ENCODE measurements around the gene MSANTD1. TPM values are rescaled to one million over a fixed set of nuclear protein-coding genes. Genes with fewer than 3 reads are reported as not detected.

The MSANTD1 gene
- total and polyA plus RNA-seq, 2 donors (not counting 3 experiments of a cell fraction or from before 2014, with no cell fraction given): 0.14 to 1.2 TPM

DNA sequence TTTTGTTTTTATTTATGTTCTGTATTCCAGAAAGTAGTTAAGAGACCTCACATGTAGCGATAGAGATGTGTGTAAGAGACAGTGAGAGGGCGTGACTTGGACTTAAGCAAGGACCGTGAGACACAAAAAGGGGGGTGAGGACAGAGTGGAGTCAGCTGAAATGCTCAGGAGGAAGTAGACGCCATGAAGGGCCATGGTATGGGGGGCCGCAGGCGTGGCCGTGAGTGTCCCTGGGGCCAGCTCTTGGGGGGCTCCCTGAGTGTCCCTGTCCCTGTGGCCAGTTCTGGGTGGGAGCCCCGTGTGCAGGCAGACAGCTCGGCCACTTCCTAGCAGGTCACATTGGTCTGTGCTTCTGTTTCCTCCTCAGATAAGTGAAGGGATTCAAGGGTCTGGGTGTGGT, 23.0 kb upstream of the MSANTD1 start:
- ChIA-PET CTCF (interaction anchor here (1.2 to 1.6 kb wide), 2 partner anchors 119 to 255 kb away, joined by 3 to 4 read pairs; no protein-coding TSS in a partner anchor), POLR2A (no interaction called here)
- no peak for DNase-seq (ENCODE audit: low read depth, low spot score)
- H3K36me3 ChIP-seq (ENCODE audit: control insufficient read depth in 2 of 2, extremely low read depth in 1 of 2, insufficient read depth in 2 of 2, low read length in 2 of 2): peaks cover 6 to 60% of the 10 kb centered on the region in 2 experiments
- no peaks in the 10 kb centered on the region for H4K20me1 ChIP-seq (replicated peaks; ENCODE audit: control insufficient read depth, extremely low read depth, insufficient read depth, low read length)
- no peaks in the 10 kb centered on the region for H3K27me3 ChIP-seq (ENCODE audit: control insufficient read depth in 2 of 2, insufficient read depth in 2 of 2, low read length in 2 of 2)
- intact Hi-C loops (cut with micrococcal nuclease) (no loop called here), dilution Hi-C loops (cut with MboI; ENCODE audit: extremely low pct_ligation_motif_present, low sequenced_read_pairs) (no loop called here)
- FAIRE-seq: no peak
- no peaks in the 10 kb centered on the region for H3K79me2 ChIP-seq (ENCODE audit: control insufficient read depth, insufficient read depth, low read length)
- no peak overlapping the region for H2AFZ ChIP-seq (ENCODE audit: low read depth, low read length)
- H3K27ac ChIP-seq (ENCODE audit: insufficient read depth, low read depth, low read length): no peak overlapping the region
- no peaks in the 10 kb centered on the region for H3K9me1 ChIP-seq (replicated peaks; ENCODE audit: control insufficient read depth, extremely low read depth, insufficient read depth, low read length)
- no peak overlapping the region for H3K4me2 ChIP-seq (ENCODE audit: insufficient read depth, low read length)
- no peaks in the 10 kb centered on the region for H3K4me1 ChIP-seq (ENCODE audit: control insufficient read depth, extremely low read depth, insufficient read depth, low read length)
- BruUV-seq (replicated peaks): no TSS peak
- H3K9me3 ChIP-seq (replicated peaks; ENCODE audit: control insufficient read depth, insufficient read depth, low read length): no peaks in the 10 kb centered on the region
- H3K9ac ChIP-seq (replicated peaks; ENCODE audit: extremely low read depth, insufficient read depth, low read length): no peak overlapping the region
- TF ChIP-seq, protein P1, sequence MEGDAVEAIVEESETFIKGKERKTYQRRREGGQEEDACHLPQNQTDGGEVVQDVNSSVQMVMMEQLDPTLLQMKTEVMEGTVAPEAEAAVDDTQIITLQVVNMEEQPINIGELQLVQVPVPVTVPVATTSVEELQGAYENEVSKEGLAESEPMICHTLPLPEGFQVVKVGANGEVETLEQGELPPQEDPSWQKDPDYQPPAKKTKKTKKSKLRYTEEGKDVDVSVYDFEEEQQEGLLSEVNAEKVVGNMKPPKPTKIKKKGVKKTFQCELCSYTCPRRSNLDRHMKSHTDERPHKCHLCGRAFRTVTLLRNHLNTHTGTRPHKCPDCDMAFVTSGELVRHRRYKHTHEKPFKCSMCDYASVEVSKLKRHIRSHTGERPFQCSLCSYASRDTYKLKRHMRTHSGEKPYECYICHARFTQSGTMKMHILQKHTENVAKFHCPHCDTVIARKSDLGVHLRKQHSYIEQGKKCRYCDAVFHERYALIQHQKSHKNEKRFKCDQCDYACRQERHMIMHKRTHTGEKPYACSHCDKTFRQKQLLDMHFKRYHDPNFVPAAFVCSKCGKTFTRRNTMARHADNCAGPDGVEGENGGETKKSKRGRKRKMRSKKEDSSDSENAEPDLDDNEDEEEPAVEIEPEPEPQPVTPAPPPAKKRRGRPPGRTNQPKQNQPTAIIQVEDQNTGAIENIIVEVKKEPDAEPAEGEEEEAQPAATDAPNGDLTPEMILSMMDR (IDR thresholded peaks at IDR 0.05; ENCODE audit: extremely low read depth in 1 of 2, insufficient read depth in 1 of 2, low read depth in 1 of 2, low read length in 2 of 2): no peak
- TF ChIP-seq, protein P2, sequence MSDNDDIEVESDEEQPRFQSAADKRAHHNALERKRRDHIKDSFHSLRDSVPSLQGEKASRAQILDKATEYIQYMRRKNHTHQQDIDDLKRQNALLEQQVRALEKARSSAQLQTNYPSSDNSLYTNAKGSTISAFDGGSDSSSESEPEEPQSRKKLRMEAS (IDR thresholded peaks at IDR 0.05; ENCODE audit: insufficient read depth, insufficient read length): no peak
- no peak for TF ChIP-seq GATA2 (IDR thresholded peaks at IDR 0.05; ENCODE audit: insufficient read depth, insufficient read length, low read depth, low read length)
- no peak for TF ChIP-seq FOS (IDR thresholded peaks at IDR 0.05; ENCODE audit: borderline replicate concordance, insufficient read depth, low read length)
- TF ChIP-seq MYC (IDR thresholded peaks at IDR 0.05; ENCODE audit: low read depth, low read length): no peak
- TF ChIP-seq JUN (IDR thresholded peaks at IDR 0.05; ENCODE audit: borderline replicate concordance, insufficient read depth, insufficient read length, low read depth): no peak
- TF ChIP-seq EZH2 (IDR thresholded peaks at IDR 0.05; ENCODE audit: borderline replicate concordance, low read depth, low read length, severe bottlenecking): no peak
- no peak for TF ChIP-seq POLR2A (IDR thresholded peaks at IDR 0.05; ENCODE audit: low read depth, low read length)
- TF ChIP-seq POLR2AphosphoS5 (IDR thresholded peaks at IDR 0.05; ENCODE audit: insufficient read depth, low read depth, low read length): no peak
- no peak overlapping the region for H3K4me3 ChIP-seq (replicated peaks in 1 of 3; ENCODE audit: insufficient read depth in 1 of 3, low read depth in 1 of 3, low read length in 3 of 3)
